Measurements from ENCODE around the gene MR1. TPM values are rescaled to one million over a fixed set of nuclear protein-coding genes. Genes with fewer than 3 reads are reported as not detected.

Gene MR1
- total RNA-seq, 2 experiments from 2014 or later: 7.9 to 18.3 TPM

GRCh38 chr1:181092883-181093458 is 59.2 kb downstream of the MR1 start:
- Histone ChIP-seq H3K9me2 (ENCODE audit: insufficient read depth, low read length) (no peaks in the 10 kb centered on the region), H4K20me1 (ENCODE audit: insufficient read depth, low read length) (peaks cover 24% of the 10 kb centered on the region), H3K4me2 (ENCODE audit: low read length) (no peak overlapping the region), H3K36me3 (ENCODE audit: insufficient read depth, low read length) (peaks cover 4% of the 10 kb centered on the region; the same call in 1 of the 2 replicates), H3K4me1 (ENCODE audit: insufficient read depth, low read length, poor library complexity, severe bottlenecking) (peaks cover 17% of the 10 kb centered on the region), H3K79me2 (ENCODE audit: insufficient read depth, low read depth, low read length) (peaks cover 23% of the 10 kb centered on the region; the same call in 1 of the 2 replicates), H3K9me3 (ENCODE audit: low read length) (no peaks in the 10 kb centered on the region), H2AFZ (ENCODE audit: low read length) (no peak overlapping the region), H3K4me3 (ENCODE audit: low read depth, low read length, poor library complexity, severe bottlenecking) (no peak overlapping the region), H3K27ac (ENCODE audit: low read depth, low read length, poor library complexity, severe bottlenecking) (no peak overlapping the region)
- intact Hi-C loops (cut with micrococcal nuclease; ENCODE audit: unreplicated experiment): no loop called here
- TF ChIP-seq CTCF (conservative IDR thresholded peaks at IDR 0.05; ENCODE audit: low read length) (0 out of 2 replicates have a peak, but pooled peaks have one; percentile 6), EZH2phosphoT487 (IDR thresholded peaks at IDR 0.05; ENCODE audit: borderline replicate concordance, low read depth, low read length) (no peak)
- DNase-seq (ENCODE audit: low spot score): no peak
- ChIA-PET POLR2A (interaction anchor here (1.0 to 1.2 kb wide), 2 partner anchors 12 to 43 kb away, joined by 3 read pairs; no protein-coding TSS in a partner anchor), CTCF (ENCODE audit: unreplicated experiment) (no interaction called here)
- BruUV-seq (replicated peaks): no TSS peak

GRCh38 chr1:181094416-181095212 is 60.8 kb downstream of the MR1 start:
- Histone ChIP-seq H3K9me3 (ENCODE audit: low read length) (no peaks in the 10 kb centered on the region), H3K36me3 (ENCODE audit: insufficient read depth, low read length) (peaks cover 4% of the 10 kb centered on the region; the same call in 1 of the 2 replicates), H3K79me2 (ENCODE audit: insufficient read depth, low read depth, low read length) (peaks cover 23% of the 10 kb centered on the region; the same call in 1 of the 2 replicates), H3K4me3 (ENCODE audit: low read depth, low read length, poor library complexity, severe bottlenecking) (no peak overlapping the region), H4K20me1 (ENCODE audit: insufficient read depth, low read length) (peaks cover 24% of the 10 kb centered on the region), H3K4me2 (ENCODE audit: low read length) (no peak overlapping the region), H3K9me2 (ENCODE audit: insufficient read depth, low read length) (no peaks in the 10 kb centered on the region), H2AFZ (ENCODE audit: low read length) (no peak overlapping the region), H3K27ac (ENCODE audit: low read depth, low read length, poor library complexity, severe bottlenecking) (no peak overlapping the region), H3K4me1 (ENCODE audit: insufficient read depth, low read length, poor library complexity, severe bottlenecking) (peaks cover 14% of the 10 kb centered on the region)
- BruUV-seq (replicated peaks): no TSS peak
- CTCF ChIA-PET (ENCODE audit: unreplicated experiment): no interaction called here
- DNase-seq (ENCODE audit: low spot score): no peak
- TF ChIP-seq EZH2phosphoT487 (IDR thresholded peaks at IDR 0.05; ENCODE audit: borderline replicate concordance, low read depth, low read length) (no peak), CTCF (conservative IDR thresholded peaks at IDR 0.05; ENCODE audit: low read length) (no peak)
- intact Hi-C loops (cut with micrococcal nuclease; ENCODE audit: unreplicated experiment): no loop called here
- POLR2A ChIA-PET: no interaction called here

GRCh38 chr1:181095260-181095659 is 61.5 kb downstream of the MR1 start:
- POLR2A ChIA-PET: no interaction called here
- intact Hi-C loops (cut with micrococcal nuclease; ENCODE audit: unreplicated experiment): no loop called here
- Histone ChIP-seq H4K20me1 (ENCODE audit: insufficient read depth, low read length) (peaks cover 22% of the 10 kb centered on the region), H2AFZ (ENCODE audit: low read length) (no peak overlapping the region), H3K36me3 (ENCODE audit: insufficient read depth, low read length) (peaks cover 4% of the 10 kb centered on the region; the same call in 1 of the 2 replicates), H3K4me3 (ENCODE audit: low read depth, low read length, poor library complexity, severe bottlenecking) (no peak overlapping the region), H3K4me1 (ENCODE audit: insufficient read depth, low read length, poor library complexity, severe bottlenecking) (peaks cover 14% of the 10 kb centered on the region), H3K79me2 (ENCODE audit: insufficient read depth, low read depth, low read length) (peaks cover 18% of the 10 kb centered on the region; the same call in 1 of the 2 replicates), H3K9me2 (ENCODE audit: insufficient read depth, low read length) (no peaks in the 10 kb centered on the region), H3K9me3 (ENCODE audit: low read length) (no peaks in the 10 kb centered on the region), H3K27ac (ENCODE audit: low read depth, low read length, poor library complexity, severe bottlenecking) (no peak overlapping the region), H3K4me2 (ENCODE audit: low read length) (no peak overlapping the region)
- DNase-seq (ENCODE audit: low spot score): no peak
- no peak for TF ChIP-seq EZH2phosphoT487 (IDR thresholded peaks at IDR 0.05; ENCODE audit: borderline replicate concordance, low read depth, low read length)
- TF ChIP-seq CTCF (conservative IDR thresholded peaks at IDR 0.05; ENCODE audit: low read length): no peak
- no TSS peak for BruUV-seq (replicated peaks)
- CTCF ChIA-PET (ENCODE audit: unreplicated experiment): no interaction called here
